Fibroblast of peridontal ligament (primary cell): ENCODE measurements around the gene TRPM3.

Source experiments
- DNase-seq: peaks from one replicate; pipeline ENCODE4 v3.0.0-alpha.2; 2010; ENCODE audit errors: extremely low read depth

Gene TRPM3

DNA sequence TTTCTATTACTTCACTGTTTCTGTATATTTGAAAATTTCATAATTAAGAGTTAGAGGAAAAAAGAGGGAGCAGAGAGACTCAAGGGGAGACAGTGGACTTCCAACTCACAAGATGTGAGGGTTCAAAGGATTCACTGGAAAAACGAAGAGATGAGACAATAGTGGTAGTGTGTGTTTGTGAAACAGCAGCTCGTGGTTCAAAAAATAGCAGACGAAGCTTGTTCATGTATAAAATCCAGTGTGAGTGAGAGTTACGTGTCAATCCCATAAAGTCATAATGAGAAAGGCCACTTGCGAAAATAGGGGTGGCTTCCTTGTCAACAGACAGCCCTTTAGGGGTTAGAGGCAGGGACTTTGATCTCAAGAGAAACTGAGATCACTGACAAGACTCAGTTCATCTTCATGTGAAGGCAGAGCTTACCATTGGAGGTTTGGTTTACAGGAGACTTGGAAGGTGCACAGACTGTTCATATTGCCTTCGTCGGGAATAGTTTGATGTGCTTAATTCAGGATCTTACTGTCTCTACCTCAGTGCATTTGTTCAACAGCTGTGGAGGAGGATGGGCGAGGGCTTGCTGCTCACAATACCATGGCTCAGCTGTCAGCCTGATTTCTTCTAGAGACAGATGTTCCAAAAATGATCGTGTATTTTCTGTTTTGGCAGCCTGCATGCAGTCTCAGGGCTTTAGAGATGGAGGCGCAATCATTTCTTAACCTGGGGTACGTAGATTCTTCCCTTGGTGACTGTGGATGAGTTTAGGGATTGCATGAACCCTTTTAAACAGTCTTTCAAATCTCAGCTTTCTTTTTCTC is 601.3 kb downstream of the TRPM3 start:
- DNase-seq: no peak

- DNase-seq: no peak
These were observed 603.4 kb downstream of the TRPM3 start for GRCh38 chr9:70517926-70518610.

DNA sequence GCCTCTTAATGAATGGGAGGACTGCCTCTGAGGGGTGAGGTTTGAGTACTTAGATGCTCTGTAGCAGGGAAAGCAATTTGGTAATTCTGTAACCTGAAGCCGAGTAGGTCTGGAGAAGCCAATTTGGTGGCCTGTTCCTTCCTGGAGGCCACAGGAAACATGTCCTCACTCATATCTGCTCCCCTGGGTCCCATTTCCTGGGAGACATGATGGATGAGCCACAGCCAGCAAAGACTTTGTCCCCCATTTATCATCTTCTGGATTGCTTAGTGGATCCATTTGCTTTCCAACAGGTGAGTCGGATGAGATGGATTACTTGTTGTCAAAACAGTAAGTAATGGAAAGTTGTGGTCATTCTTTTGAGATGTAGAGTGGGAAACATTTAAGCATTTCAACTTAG is 607.1 kb downstream of the TRPM3 start:
- DNase-seq: no peak

GRCh38 chr9:70511858-70512257 is 609.6 kb downstream of the TRPM3 start:
- no peak for DNase-seq

DNA sequence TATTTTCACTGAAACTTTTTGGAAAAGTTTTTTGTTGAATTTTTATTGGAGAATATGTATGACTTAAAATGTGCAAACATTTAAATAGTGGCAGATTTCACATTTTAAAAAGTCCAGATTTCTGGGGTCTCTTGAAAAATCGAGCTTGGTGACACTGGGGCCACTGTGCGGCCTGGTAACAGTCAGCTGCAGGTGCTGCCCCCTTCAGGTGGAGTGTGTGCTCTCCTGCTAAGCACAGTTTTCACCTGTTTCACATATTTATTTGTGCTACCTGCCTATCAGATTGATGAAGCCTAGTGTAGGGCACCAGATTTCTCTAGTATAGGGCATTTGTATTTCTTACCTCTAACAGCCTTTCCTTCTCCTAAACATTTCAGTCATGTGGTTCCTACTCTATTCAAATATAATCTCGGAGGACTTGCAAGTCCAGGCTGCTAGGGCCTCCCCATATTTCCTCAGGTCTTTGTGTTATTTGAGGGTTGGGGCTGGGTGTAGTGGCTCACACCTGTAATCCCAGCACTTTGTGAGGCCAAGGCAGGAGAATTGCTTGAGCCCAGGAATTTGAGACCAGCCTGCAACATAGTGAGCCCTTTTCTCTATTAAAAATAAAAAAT is 611.2 kb downstream of the TRPM3 start:
- no peak for DNase-seq

- peak; percentile 67 for DNase-seq
These were observed 615.3 kb downstream of the TRPM3 start for GRCh38 chr9:70506159-70506558.

- DNase-seq: peak; percentile 82
These were observed 616.6 kb downstream of the TRPM3 start for GRCh38 chr9:70504834-70505233.

GRCh38 chr9:70502690-70503089 is 618.7 kb downstream of the TRPM3 start:
- no peak for DNase-seq

DNA sequence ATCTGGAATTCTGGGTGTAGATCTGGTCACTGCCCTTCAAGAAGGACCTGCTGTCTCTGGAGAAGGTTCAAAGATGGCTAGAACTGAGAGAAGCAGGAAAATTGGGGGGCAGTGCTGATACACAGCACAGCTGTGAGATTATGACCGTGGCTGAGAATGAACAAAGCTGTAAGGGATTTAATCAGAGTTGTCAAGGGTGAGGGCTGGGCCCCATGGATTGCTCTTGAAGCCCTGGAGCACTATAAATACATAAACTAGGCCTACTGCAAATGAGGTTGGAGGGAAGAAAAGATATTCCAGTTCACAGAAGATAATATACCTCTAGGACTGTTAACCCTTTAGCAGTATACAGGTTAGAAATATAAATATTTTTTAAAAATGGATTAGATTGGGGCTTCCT is 620.6 kb downstream of the TRPM3 start:
- no peak for DNase-seq

- no peak for DNase-seq
These were observed 621.8 kb downstream of the TRPM3 start for GRCh38 chr9:70499621-70500020.

DNA sequence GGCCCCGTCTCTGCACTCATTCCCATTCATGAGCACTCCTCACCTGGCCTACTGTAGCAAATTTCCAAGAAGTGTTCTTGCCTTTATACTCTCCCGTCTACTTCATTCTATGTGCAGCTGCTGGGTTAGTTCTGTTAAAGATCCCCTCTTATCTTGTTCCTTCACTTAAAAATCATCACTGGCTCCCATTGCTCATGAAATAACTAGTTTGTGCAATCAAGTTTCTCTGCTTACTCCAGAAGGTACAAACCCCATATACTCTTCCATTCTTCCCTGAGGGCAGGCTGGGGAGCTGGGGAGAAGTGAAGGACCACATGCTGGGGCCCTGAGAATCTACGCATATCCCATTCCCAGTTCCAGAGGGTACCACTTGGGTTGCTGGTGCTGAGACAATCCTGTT is 622.6 kb downstream of the TRPM3 start:
- no peak for DNase-seq

- DNase-seq: no peak
These were observed 625.2 kb downstream of the TRPM3 start for GRCh38 chr9:70496244-70496643.

DNA sequence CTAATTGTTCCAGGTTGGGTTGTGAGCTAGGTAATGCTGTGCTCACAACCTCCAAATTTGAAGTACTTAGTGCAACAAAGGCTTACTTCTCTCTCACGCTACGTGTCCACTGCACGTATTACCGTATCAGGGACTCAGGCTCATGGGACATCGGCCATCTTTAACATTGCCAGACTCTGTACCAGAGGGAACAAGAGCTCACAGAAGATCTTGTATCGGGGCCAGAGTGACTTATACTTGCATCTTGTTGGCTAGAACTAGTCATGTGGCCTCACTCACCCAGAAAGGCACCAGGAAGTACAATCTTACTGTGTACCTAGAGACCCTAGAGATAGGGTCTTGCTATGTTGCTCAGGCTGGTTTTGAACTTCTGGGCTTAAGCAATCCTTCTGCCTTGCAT is 625.9 kb downstream of the TRPM3 start:
- DNase-seq: no peak

GRCh38 chr9:70494221-70494620 is 627.2 kb downstream of the TRPM3 start:
- no peak for DNase-seq

DNA sequence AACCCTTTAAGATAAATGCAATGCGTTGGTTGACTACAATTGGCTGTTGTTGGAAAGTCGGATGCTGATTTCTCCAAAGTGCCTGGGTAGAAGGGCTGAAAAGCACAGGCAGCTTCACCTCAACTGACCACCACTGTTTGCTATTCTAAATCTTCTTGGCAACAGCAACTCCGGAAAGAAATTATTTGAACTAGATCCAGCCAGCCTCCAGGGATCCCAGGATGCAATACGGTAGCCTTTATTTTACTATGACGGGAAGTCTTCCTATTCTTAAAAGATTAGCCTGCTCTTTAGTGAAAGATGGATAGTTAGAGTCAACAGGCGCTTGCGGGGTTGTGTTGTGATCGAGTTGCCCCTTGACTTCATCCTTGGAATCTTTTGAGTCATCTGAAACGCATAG is 628.4 kb downstream of the TRPM3 start:
- DNase-seq: no peak

- no peak for DNase-seq
These were observed 629.1 kb downstream of the TRPM3 start for GRCh38 chr9:70492319-70492777.

DNA sequence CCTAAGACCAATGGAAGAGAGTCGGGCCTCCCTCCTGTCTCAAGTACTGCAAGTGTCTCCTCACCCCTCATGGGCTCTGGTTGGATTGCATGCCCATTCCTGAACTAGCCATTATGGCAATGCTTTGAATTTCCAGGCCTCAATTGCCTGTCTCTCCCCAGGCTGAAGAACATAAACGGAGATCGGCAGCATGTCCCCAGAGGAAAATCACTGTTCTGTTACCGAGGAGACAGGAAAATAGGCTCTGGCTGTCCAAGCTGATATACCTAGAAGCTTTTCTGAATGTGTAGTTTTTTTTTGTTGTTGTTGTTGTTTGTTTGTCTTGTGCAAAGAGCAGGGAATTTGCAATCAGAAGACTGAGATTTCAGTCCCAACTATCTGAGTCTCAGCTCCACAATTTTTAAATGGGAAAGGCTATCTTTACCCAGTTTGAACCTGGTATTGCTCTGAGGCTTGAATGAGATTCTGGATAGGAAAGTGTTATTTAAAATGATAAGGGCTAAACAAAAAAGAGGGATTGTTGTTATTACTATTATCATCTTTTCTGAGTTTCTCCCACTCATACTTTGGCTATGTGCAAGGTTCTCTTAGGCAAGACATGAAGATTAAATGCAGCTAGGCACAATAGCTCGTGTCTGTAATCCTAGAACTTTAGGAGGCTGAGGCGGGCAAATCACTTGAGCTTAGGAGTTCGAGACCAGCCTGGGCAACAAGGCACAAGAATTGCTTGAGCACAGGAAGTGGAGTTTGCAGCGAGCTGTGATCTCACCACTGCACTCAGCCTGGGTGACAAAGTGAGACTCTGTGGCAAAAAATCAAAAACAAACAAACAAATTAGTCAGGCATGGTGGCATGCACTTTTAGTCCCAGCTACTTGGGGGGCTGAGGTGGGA is 629.7 kb downstream of the TRPM3 start:
- no peak for DNase-seq

GRCh38 chr9:70490478-70490877 is 630.9 kb downstream of the TRPM3 start:
- no peak for DNase-seq

DNA sequence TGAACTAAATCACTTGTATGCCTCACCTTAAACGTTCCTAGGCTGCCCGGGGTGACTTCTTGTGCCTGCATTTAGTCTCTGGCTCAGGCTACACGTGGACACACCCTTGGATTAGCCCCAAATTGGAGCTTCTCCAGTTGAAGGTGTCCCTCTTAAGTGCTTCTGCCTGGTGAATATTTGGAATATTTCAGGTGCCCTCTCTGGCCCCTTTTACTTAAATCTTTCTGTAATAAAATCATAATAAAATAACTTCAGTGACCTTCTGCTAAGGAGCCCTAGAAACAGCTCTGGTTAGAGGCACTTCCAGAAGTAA is 632.7 kb downstream of the TRPM3 start:
- DNase-seq: no peak

DNA sequence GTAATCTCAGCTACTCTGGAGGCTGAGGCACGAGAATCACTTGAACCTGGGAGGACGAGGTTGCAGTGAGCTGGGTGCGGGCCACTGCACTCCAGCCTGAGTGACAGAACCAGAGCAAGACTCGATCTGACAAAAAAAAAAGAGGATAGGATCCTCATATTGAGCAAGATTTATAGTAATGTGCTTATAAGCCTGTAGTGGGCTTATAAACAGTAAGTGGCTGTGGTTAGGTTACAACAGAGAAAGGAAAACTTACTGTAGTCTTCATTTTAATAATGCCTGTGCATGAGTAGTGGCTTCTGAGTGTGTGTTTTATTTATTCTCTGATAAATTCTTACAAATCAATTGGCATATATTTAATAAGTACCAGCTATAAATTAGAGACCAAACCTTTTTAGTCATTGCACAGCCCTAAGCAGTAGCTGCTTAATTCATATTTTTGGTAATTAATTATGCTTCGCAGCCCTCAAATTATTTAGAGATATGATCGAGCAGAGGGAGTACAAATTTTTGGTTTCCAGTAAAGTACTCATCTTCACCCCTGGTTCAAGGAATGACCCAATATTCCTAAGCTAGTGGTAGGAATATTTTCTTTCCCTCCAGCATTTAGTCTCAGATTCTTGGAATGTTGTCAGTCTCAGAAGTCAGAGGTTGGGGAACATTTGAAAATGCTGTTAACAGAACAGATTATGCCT is 633.2 kb downstream of the TRPM3 start:
- peak; percentile 54 for DNase-seq

GRCh38 chr9:70486127-70486526 is 635.3 kb downstream of the TRPM3 start:
- no peak for DNase-seq
